GM18498 (cell line): ENCODE data around the gene PANK1.
"Not testable (repeated sequence)": the region's sequence is repeated elsewhere in the genome, so short reads cannot be mapped to it uniquely, and the experiment has no call there.

Source experiments
- ATAC-seq: cut with Tn5 transposase; IDR thresholded peaks from one replicate; pipeline ENCODE4 v1.9.1; 2021; ENCODE audit warnings: mild to moderate bottlenecking, moderate library complexity; ENCODE audit not compliant: unreplicated experiment

The PANK1 gene

GRCh38 chr10:89622151-89622550 is 22.9 kb downstream of the PANK1 start:
- no peak for ATAC-seq

GRCh38 chr10:89621438-89621837 is 23.6 kb downstream of the PANK1 start:
- no peak for ATAC-seq

- not testable (repeated sequence) for ATAC-seq
These were observed 24.7 kb downstream of the PANK1 start for GRCh38 chr10:89620296-89620695.

GRCh38 chr10:89615824-89616223 is 29.2 kb downstream of the PANK1 start:
- ATAC-seq, result no peak

DNA sequence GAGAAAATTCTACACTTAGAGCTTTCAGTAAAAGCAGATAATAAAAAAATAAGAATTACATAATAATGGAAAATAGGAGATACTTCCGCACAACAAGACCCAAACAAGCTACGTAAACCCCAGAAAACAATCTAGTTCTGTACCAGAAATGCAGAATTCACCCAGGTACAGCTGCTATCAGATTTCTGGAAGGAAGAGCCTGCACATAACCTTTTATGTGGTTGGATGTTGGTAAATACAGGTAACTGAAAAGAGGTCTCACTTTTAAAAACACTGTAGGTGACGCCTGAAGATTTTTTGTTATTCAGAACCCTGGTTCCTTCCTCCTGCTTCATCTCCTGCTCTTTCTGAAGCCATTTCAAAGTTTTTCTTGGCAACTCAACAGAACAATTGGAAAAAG is 29.9 kb downstream of the PANK1 start:
- ATAC-seq, result no peak

DNA sequence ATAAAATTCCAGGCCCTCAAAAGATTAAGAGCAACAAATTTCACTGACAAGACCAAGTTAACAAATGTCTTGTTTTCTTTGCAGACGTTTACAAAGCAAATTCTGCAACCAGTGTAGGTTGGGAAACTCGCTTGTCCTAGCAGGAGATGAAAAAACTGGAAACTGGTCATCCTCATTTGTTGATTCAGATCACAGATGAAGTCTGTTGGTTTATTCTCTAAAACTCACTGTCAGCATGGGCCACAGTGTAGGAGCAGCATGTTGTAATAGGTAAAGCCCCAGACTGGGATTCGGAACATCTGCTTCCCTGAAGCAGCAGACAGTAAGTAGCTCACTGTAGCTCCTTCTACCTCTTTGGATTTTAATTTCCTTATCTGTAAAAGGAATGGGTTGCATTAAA is 31.5 kb downstream of the PANK1 start:
- no peak for ATAC-seq

DNA sequence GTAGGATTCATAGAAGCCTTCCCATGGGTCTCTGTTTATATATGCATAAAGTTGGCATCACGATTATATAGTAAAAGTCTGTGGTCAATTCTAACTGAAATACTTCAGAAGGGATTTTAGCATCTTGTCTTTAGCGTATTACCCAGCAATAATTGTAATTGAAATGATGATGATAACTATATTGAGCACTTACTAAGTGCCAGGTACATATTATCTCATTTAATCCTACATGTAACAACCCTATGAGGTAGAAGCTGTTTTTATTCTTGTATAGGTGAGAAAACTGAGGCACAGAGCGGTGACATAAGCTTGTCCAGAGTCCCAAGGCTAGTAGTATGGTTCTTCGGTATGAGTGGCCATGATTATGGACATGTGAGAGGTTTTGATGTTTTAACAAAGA is 33.8 kb downstream of the PANK1 start:
- ATAC-seq, result no peak

GRCh38 chr10:89609833-89610346 is 35.2 kb downstream of the PANK1 start:
- ATAC-seq, result peak; percentile 97

- ATAC-seq, result no peak
These were observed 40.8 kb downstream of the PANK1 start for GRCh38 chr10:89604200-89604599.

GRCh38 chr10:89602919-89603318 is 42.1 kb downstream of the PANK1 start:
- ATAC-seq, result no peak

- ATAC-seq, result no peak
These were observed 43.2 kb downstream of the PANK1 start for GRCh38 chr10:89601728-89602361.

GRCh38 chr10:89600041-89600440 is 45.0 kb downstream of the PANK1 start:
- ATAC-seq, result no peak

GRCh38 chr10:89593043-89593442 is 52.0 kb downstream of the PANK1 start:
- no peak for ATAC-seq

DNA sequence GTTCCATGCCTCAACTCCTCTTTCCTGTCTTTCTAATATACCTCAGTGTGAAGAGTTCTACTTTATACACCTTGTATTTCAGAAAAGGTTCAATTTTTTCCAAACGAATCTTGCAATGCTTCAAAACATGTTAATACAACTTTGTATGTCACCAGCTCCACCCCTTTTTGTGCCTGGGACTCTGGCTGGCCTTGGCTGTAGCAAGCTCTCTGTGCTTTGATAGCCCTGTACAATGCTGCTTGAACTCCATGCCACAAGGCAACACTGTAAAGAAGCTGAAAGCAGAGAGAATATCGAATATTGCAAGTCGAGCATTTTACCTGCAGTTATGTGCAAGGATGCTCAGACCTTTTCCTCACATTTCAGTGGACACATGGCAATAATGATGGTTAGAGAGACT is 52.5 kb downstream of the PANK1 start:
- no peak for ATAC-seq

GRCh38 chr10:89591796-89592271 is 53.2 kb downstream of the PANK1 start:
- ATAC-seq, result no peak

- no peak for ATAC-seq
These were observed 53.8 kb downstream of the PANK1 start for GRCh38 chr10:89591111-89591795.

- ATAC-seq, result no peak
These were observed 54.7 kb downstream of the PANK1 start for GRCh38 chr10:89590326-89590725.

- no peak for ATAC-seq
These were observed 55.8 kb downstream of the PANK1 start for GRCh38 chr10:89589101-89589720.

DNA sequence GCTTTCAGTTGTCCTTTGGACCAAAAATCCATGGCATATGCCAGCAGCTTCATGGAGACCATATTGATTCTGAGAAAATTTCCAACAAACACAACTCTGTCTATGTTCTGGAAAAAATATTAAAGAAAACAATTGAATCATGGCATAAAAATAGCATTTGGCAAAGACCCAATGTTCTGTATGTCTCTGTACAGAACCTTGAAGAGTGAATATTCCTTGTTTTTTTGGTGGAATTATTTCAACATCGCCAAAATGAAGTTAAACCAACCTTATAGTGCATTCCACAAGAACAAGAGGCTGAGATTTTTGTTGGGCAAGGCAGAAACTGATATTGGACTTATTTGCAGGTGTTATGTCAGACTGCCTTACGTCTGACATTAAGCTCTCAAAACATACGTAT is 56.4 kb downstream of the PANK1 start:
- ATAC-seq, result no peak

DNA sequence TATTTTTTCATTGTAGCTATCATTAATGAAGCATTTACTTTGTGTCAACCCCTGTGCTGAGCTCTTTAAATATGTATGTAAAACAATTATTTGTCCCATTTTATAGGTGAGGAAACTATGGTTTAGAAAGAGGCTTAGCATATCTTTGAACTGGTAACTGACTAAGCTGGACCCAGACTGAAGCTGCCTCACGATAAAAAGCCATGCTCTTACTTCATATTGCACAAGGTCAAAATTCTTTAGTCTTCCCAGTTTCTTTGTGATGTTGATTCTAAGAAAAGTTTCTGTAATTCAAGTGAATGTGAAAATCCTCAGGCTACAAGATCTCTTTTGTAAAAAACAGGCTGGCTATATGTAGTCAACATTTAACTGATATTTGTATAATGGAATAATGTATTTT is 63.0 kb downstream of the PANK1 start:
- no peak for ATAC-seq

- ATAC-seq, result no peak
These were observed 64.8 kb downstream of the PANK1 start for GRCh38 chr10:89580243-89580642.

DNA sequence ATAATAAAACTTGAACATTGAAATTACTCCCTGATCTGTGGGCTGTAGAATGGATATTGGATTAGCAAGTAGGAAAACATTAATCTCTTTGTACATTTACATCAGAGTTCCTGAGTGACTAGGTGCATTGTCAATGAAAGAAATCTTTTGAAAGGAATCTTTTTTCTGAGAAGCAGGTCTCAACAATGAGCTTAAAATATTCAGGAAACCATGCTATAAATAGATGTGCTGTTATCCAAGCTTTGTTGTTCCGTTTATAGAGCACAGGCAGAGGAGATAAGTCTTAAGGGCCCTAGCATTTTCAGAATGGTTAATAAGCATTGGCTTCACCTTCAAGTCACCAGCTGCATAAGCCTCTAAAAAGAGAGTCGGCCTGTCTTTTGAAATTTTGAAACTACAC is 68.3 kb downstream of the PANK1 start:
- no peak for ATAC-seq
